ENCODE results near the gene COLGALT1.
A peak's percentile ranks its signal among the peaks of the same experiment; 100 is the strongest.
"Not testable (repeated sequence)": the region's sequence is repeated elsewhere in the genome, so short reads cannot be mapped to it uniquely, and the experiment has no call there.

COLGALT1 gene

DNA sequence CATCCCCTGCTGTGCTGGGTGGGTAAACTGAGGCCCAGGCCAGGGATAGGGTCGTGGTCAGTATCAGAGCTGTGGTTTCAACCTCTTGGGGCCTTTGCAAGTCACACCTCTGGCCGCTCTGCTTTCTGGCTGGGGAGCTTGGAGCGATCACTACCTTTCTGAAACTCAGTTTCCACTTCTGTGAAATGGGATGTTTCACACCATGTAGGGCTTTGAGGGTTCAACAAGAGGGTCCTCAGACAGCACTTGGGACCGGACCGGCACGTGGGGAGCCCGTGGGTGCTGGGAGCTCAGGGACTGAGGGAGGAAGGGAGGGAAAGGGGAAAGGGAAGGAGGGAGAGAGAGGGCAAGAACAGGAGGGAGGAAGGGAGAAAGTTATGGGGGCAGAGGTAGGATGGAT lies 22.9 kb upstream of the COLGALT1 start:
- no peak for DNase-seq (ENCODE audit: low spot score)

DNA sequence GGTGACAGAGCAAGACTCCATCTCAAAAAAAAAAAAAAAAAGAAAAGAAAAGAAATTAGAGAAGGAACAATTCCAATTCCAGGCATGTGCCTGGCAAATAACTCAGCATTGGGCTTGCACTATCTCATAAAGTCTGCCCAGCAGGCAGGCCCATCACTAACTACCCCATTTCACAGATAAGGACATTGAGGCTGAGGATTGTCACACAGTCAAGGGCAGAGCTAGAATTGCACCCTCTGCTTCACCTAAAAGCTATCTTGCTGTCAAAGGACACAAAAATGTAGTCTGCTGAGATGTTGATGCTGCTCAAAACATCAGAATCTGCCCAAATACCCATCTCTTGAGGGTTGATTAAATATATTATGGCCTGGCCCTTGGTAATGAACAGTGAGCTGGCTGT lies 20.7 kb upstream of the COLGALT1 start:
- DNase-seq (ENCODE audit: low spot score), result no peak

DNA sequence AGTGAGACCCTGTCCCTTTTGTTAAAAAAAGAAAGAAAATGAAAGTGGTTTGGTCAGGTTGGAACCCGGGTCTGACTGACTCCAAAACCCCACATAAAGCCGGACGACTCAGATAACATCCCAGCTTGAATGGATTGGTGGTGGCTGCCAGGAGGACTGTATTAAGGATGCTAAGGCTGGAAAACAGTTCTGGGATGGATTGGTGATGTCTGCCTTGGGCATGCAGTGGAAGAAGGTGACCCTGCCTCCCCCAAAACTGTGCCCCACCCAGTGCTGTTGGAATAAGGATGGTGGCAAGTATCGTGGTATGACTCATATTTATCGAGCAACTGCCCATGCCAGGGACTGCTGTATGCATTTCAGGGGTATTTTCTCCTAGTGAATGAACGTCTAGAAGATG lies 18.5 kb upstream of the COLGALT1 start:
- DNase-seq (ENCODE audit: low spot score), result no peak

DNA sequence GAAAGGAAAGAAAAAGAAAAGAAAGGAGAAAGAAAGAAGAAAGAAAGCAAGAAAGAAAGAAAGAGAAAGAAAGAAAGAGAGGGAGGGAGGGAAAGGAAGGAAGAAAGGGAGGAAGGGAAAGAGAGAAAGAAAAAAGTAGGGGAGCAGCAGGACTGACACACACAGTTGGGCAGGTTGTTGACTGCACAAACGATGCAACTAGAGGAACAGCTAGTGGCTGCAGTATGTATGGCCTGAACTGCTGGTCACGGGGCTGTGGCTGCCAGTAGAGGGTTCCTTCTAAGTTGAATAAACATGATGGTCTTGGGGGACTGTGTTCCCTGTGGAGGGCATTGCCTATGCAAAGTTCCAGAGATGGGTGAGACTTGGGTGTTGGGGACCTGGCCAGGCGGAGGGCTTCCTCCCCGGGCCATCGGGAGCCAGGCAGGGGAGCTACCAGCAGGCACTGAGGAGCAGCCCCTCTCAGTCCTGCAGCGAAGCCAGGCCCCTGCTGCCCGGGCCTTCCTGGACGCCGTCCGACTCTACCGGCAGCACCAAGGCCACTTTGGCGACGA lies 16.7 kb upstream of the COLGALT1 start:
- DNase-seq (ENCODE audit: low spot score), result no peak

DNA sequence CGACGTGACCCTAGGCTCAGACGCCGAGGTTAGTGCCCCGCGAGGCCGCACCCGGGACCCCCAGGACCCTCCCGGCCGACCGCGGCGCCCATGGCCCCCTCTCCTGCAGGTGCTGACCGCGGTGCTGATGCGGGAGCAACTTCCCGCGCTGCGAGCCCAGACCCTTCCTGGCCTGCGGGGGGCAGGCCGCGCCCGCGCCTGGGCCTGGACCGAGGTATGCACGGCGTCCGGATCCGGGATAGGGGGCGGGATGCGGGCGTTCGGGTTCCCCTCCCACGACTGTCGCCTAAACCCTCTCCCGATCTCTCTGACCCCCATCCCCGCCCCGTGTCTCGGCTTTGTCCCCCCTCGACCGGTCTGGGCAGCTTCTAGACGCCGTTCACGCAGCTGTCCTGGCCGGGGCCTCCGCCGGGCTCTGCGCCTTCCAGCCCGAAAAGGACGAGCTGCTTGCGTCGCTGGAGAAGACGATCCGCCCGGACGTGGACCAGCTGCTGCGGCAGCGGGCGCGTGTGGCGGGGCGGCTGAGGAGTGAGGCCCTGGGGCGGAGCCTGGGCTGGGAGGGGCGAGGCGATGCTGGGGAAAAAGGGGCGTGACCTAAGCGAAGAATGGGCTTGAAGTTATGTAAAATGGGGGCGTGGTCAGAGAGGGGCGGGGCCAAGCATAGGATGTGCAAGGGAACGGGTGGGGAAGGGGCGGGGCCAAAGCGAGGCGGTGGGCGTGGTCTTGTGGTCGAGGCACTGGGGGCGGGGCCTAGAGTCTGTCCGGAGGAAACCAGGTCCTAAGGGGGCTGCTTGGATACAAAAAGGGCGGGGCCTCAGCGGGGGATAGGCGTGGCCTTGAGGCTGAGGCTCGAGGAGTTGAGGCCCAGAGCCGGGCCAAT lies 16.0 kb upstream of the COLGALT1 start:
- peak; percentile 91 for DNase-seq (ENCODE audit: low spot score)

DNA sequence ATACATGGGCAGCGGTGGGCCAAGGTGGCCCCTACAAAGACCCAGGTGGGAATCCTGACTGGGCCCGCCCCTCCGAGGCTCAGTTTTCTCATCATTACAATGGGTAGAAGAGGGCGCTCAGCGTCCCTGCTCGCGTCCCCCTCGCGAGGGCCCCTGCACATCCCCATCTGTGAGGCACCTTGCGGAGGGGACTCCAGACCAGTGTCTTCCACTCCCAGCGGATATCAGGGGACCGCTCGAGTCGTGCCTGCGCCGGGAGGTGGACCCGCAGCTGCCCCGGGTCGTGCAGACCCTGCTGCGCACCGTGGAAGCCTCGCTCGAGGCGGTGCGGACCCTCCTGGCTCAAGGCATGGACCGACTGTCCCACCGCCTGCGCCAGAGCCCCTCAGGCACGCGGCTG lies 15.3 kb upstream of the COLGALT1 start:
- no peak for DNase-seq (ENCODE audit: low spot score)

DNA sequence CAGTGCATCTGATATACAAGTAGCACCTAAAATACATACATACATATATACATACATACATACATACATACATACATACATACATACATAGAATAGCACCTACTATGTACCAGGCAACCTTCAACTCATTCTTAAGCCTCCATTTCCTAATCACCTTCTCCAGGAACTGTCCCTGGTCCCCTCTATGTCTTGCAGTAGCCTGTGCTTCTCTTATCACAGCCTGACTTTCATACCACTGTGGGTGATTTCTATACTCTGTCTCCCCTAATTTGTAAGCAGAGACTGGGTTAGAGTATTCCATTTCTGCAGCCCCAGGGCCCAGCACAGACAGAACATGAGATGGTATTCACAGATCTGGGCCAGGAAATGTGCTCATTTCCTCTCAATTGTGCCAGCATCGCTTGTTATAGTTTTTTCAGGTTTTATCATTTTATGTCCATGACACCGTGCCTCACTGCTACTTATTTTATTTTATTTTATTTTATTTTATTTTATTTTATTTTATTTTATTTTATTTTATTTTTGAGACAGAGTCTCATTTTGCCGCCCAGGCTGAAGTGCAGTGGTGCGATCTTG lies 14.2 kb upstream of the COLGALT1 start:
- no peak for DNase-seq (ENCODE audit: low spot score)

DNA sequence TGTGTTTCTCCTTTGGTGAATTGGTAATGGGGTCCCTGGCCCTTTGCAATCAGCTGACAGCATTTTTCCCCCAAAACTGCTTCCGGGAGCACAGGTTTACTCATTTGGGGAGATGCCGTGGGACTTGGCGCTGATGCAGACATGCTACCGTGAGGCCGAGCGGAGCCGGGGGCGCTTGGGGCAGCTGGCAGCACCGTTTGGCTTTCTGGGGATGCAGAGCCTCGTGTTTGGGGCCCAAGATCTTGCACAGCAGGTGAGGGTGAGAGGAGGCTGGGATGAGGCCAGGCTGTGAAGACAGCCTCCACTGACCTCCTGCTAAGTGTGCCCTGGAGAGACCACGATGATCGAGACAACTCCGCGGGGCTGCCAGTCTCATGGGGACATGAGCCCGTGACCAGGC lies 13.4 kb upstream of the COLGALT1 start:
- DNase-seq (ENCODE audit: low spot score), result no peak

DNA sequence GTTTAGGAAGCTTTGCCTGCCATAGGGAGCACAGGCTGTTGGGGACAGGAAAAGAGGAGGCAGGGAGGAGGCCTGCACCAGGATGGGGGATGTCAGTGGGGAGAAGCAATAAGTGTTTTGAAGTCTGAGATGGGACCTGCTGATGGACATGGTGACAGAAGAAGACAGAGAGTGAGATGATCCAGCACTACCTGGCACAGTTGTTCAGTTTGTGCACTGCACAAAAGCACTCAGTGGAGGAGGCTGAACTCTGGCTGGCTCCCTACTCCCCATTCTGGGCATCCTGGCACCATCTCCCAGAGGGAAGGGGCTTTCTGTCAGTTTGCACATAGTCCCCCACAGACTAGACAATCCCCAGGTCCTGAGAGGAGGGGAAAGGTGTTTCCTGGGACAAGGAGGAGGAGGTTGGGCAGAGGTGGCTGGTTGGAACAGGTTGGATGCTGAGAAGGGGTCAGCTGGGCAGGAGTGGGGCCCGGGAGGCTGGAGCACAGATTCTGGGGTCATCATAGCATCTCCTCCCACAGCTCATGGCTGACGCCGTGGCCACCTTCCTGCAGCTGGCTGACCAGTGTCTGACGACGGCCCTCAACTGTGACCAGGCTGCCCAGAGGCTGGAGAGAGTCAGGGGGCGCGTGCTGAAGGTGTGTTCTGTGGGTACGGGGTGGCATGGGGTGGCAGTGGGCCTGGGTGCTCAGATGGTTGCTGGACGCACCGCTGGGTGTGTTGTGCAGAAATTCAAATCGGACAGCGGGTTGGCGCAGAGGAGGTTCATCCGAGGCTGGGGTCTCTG lies 12.5 kb upstream of the COLGALT1 start:
- DNase-seq (ENCODE audit: low spot score), result no peak

DNA sequence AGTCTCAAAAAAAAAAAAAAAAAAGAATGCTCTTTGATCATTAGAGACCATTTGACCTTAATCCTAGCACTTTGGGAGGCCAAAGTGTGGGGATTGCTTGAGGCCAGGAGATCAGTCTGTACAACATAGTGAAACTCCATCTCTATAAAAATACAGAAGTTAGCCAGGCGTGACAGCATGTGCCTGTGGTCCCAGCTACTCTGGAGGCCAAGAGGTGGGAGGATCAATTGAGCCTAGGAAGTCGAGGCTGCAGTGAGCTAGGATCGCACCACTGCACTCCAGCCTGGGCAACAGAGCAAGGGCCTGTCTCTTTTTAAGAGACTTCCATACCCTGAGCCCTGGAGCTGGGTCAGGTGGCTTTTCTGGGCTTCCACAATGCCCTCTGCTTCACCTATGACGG lies 11.5 kb upstream of the COLGALT1 start:
- DNase-seq (ENCODE audit: low spot score), result no peak

DNA sequence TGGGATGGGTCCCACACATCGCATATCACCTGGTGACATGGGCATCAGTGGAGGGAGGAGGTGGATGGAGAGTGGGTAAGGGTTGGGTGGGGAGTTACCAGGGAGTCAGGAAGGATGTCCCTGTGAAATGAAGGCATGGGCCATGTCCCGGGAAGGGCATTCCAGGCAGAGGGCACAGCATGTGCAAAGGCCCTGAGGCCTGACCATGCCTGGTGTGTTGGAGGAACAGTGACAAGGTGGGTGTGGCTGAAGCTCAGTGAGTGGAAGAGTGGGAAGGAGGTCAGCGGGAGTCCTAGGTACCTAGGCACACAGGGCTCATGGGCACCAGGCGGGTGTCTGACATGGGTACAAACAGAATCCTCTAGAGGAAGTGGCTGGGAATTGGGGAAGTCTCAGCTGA lies 11.0 kb upstream of the COLGALT1 start:
- no peak for DNase-seq (ENCODE audit: low spot score)

DNA sequence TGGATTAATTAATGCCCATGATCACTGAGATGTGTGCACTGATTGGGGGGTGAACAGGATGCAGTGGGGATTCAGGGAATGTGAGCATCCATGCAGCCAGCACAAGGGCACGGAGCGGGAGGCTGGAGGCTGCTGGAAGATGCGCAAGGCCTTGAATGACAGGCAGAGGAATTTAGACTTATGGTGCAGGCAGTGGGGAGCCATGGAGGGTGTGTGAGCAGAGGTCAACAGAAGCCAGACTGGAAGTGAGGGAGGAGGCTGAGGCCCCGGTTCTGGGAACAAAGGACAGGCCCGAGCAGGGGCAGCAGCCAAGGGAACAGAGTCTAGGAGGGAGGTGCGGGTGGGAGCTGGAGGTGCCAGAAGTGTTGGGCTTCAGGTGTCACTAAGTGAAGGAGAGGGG lies 7.3 kb upstream of the COLGALT1 start:
- DNase-seq (ENCODE audit: low spot score), result no peak

DNA sequence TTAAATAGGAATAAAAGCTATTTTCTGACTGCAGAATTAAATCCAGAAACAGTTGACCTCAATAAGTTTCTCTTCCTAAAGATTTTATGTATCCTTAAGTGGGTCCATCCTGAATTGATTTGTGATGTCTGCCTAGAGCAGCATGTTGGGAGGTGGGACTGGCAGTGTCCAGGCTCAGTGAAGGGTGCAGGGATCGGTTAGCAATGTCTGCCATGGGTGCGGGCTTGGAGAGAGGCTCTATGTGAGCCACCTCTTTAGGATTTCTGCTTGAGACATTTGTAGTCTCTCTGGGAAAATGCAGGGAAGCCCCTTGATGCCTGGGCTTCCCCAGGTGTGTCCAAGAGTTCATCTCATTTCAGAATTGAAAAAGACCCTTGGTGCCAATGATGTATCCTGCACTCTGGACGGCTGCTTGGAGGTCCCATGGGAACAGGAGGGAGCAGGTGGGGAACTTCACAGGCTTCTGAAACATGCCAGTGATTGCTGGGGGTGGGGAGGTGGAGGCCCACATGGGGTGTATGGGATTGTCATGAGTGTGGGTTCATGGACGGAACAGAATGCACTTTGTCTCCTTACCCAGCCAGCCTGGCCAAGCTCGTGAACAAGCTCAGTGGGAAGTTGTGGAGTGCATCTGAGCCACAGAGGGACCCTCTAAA lies 6.2 kb upstream of the COLGALT1 start:
- DNase-seq (ENCODE audit: low spot score), result no peak

DNA sequence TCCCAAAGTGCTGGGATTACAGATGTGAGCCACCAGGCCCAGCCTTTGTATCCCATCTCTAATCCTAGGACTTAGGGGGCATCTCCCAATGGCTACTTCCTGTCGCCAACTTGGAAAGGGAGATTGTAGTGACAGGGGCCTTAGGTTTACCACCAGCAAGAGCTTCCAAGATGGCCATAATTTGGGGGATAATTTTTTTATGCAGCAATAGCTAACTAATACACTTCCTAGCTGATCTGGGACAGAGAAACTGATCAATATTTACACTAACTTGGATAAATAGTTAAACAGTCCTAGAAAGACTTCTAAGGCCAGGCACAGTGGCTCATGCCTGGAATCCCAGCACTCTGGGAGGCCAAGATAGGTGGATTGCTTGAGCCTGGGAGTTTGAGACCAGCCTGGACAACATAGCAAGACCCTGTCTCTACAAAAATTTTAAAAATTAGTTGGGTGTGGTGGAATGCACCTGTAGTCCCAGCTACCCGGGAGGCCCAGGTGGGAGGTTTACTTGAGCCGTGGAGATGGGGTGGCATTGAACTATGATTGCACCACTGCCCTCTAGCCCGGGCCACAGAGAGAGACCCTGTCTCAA lies 5.3 kb upstream of the COLGALT1 start:
- DNase-seq (ENCODE audit: low spot score), result no peak

DNA sequence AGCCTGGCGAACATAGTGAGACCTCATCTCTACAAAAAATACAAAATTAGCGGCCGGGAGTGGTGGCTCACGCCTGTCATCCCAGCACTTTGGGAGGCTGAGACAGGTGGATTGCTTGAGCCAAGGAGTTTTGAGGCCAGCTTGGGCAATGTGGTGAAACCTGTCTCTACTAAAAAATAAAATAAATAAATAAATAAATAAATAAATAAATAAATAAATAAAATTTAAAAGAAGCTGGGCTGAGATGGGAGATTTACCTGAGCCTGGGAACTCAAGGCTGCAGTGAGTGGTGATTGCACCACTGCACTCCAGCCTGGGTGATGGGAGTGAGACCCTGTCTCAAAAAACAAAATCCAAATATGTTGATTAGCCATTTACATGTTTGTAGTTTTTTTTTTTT lies 2.7 kb upstream of the COLGALT1 start:
- DNase-seq (ENCODE audit: low spot score), result not testable (repeated sequence)

DNA sequence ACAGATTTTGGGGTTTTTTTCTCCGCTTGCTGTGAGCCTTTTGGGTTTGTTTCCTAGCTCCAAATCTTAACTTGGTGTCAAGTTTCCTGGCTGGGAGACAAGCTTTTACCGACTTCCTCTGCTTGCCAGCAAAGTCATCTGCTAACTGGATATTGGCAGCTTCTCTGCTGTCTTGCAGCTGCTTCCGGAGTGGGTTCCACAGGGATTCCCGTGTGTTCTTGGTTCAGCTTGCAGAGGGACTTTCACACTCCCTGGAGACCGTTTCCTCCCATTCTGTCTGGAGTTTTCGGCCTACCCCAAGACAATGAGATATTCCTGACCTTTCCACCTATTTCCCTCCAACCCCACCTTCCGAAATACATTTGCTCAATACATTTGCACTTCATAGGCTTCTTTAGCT lies 2.2 kb upstream of the COLGALT1 start:
- DNase-seq (ENCODE audit: low spot score), result no peak

DNA sequence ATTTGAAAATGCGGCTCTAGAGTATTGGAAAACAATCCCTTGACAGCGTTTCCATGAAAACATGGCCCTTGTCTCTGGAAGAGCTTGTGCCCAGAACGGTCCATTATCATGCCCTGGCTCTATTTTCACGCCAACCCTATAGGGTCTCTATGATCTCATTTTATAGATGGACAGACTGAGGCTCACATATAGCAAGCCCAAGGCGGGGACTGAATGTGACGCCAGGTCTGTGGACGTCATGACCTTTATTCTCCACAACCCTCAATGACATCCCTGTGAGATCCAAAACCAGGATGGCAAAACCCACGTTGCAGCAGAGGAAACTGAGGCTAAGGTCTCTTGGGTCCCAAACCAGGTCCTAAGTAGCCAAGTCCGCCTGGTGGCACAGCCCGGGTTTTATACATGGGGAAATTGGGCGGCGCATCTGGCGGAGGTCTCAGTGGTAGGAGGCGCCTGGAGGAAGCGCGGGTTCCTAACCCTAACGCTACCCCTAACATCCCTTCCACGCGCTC lies 425 bp upstream of the COLGALT1 start:
- DNase-seq (ENCODE audit: low spot score), result no peak

DNA sequence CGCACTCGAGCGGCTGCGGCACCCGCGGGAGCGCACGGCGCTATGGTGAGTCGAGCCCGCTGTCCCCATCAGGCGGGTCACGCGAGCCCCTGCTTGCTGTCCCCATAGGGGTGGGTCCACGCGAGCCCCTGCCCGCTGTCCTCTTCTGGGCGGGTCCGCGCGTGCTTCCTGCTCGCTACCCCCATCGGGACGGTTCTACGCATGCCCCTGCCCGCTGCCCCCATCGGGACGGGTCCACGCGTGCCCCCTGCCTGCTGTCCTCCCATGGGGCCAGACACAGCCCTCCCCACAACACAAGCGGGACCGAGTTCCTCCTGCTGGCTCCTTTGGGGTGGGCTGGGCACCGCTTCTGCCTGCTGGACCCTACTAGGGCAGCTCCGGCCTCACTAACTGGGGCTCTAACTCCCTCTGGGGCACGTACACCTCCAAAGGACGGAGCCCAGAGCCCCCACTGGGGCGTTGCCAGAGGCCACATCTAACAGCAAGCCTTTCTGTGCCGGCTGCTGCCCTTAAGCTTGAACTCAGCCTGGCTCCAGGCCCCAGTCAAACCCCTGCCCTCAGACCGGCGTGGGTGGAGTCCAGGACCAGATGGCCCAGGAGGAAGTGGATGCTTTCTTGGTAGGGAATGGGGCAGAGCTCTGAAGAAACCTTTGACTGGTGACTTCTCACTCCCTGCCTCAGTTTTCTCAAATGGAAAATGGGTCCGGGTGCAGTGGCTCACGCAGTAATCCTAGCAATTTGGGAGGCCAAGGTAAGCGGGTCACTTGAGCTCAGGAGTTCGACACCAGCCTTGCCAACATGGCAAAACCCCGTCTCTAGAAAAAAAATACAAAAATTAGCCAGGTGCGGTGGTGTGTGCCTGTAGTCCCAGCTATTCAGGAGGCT lies 722 bp downstream of the COLGALT1 start:
- DNase-seq (ENCODE audit: low spot score), result peak; percentile 26

DNA sequence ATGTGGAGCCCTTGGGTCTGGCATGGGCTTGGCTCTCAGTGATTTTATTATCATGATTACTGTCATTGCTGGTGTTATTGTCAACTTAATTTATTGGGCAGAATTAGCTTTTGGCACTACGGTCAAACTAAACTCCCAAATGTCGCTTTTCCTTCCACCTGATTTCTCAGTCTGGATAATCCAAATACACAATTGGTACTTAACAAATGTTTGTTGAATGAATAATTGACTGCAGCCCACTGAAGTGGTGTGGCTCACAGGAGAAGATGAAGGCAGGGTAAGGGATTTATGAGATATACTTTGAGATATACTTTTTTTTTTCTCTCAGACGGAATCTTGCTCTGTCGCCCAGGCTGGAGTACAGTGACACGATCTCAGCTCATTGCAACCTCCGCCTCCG lies 1.5 kb downstream of the COLGALT1 start:
- DNase-seq (ENCODE audit: low spot score), result no peak

DNA sequence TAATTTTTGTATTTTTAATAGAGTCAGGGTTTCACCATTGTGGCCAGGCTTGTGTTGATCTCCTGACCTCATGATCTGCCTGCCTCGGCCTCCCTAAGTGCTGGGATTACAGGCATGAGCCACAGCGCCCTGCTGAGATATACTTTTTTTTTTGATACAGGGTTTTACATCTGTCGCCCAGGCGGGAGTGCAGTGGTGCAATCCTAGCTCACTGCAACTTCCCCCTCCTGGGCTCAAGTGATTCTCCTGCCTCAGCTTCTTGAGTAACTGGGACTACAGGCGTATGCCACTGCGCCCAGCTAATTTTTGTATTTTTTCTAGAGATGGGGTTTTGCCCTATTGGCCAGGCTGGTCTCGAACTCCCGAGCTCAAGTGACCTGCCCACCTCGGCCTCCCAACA lies 2.0 kb downstream of the COLGALT1 start:
- DNase-seq (ENCODE audit: low spot score), result no peak

DNA sequence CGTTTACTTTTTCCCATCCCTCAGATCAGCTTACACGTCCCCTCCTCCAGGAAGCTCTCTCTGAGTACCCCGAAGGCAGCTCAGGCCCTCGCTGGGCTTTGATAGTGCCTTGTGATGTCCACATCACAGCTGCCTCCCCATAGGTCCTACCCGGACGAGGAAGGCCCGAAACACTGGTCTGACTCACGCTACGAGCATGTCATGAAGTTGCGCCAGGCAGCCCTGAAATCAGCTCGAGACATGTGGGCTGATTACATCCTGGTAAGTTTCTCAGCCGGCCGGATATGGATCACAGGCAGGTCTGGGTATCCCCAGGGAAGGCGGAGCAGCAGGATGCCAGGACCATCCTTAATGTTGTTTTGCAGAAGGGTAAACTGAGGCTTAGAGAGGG lies 4.8 kb downstream of the COLGALT1 start:
- no peak for DNase-seq (ENCODE audit: low spot score)
